HG03060 (cell line): Measurements from ENCODE around the gene GNG5.
A peak's percentile ranks its signal among the peaks of the same experiment; 100 is the strongest.
"Not testable (repeated sequence)": the region's sequence is repeated elsewhere in the genome, so short reads cannot be mapped to it uniquely, and the experiment has no call there.

ENCODE experiments used
- ATAC-seq: cut with Tn5 transposase; IDR thresholded peaks from one replicate; pipeline ENCODE4 v1.9.1; 2021; ENCODE audit warnings: low read depth, moderate number of reproducible peaks; ENCODE audit not compliant: unreplicated experiment

GNG5 gene

GRCh38 chr1:84506002-84506728 is at the start of gene GNG5, which contains the start of gene SPATA1:
TSS of gene GNG5 (minus strand) at chr1:84506581. CDS start at chr1:84506091, 490 bp downstream.
TSS of gene SPATA1 (plus strand) at chr1:84506386. CDS start at chr1:84516360, 9,974 bp downstream.
- ATAC-seq: peak; percentile 67

- no peak for ATAC-seq
Measured at GRCh38 chr1:84550826-84551225, 44.4 kb upstream of the GNG5 start.

GRCh38 chr1:84541679-84542078 is 35.3 kb upstream of the GNG5 start:
- no peak for ATAC-seq

GRCh38 chr1:84540759-84541158 is 34.4 kb upstream of the GNG5 start:
- ATAC-seq: no peak

GRCh38 chr1:84539972-84540371 is 33.6 kb upstream of the GNG5 start:
- ATAC-seq: no peak

GRCh38 chr1:84538599-84538998 is 32.2 kb upstream of the GNG5 start:
- ATAC-seq: no peak

- ATAC-seq: no peak
Measured at GRCh38 chr1:84525779-84526178, 19.4 kb upstream of the GNG5 start.

- no peak for ATAC-seq
Measured at GRCh38 chr1:84524590-84524989, 18.2 kb upstream of the GNG5 start.

GRCh38 chr1:84510668-84511067 is 4.3 kb upstream of the GNG5 start:
- no peak for ATAC-seq

GRCh38 chr1:84510165-84510564 is 3.8 kb upstream of the GNG5 start:
- ATAC-seq: no peak

- ATAC-seq: no peak
Measured at GRCh38 chr1:84509029-84509428, 2.6 kb upstream of the GNG5 start.

- ATAC-seq: no peak
Measured at GRCh38 chr1:84508510-84508909, 2.1 kb upstream of the GNG5 start.

GRCh38 chr1:84507887-84508286 is 1.5 kb upstream of the GNG5 start:
- not testable (repeated sequence) for ATAC-seq

- ATAC-seq: no peak
Measured at GRCh38 chr1:84506729-84507453, 510 bp upstream of the GNG5 start.

- ATAC-seq: peak; percentile 15
Measured at GRCh38 chr1:84505493-84506001, 834 bp downstream of the GNG5 start.

GRCh38 chr1:84504580-84505492 is 1.5 kb downstream of the GNG5 start:
- ATAC-seq: no peak

- ATAC-seq: no peak
Measured at GRCh38 chr1:84502927-84503326, 3.5 kb downstream of the GNG5 start.

- ATAC-seq: no peak
Measured at GRCh38 chr1:84497631-84498275, 8.6 kb downstream of the GNG5 start.

GRCh38 chr1:84496498-84496897 is 9.9 kb downstream of the GNG5 start:
- ATAC-seq: no peak

- no peak for ATAC-seq
Measured at GRCh38 chr1:84493747-84494146, 12.6 kb downstream of the GNG5 start.
